GM18870 (cell line): ENCODE results near the gene MSTO1.
A peak's percentile ranks its signal among the peaks of the same experiment; 100 is the strongest.
"Not testable (repeated sequence)": the region's sequence is repeated elsewhere in the genome, so short reads cannot be mapped to it uniquely, and the experiment has no call there.

Source experiments
- ATAC-seq: cut with Tn5 transposase; IDR thresholded peaks from one replicate; pipeline ENCODE4 v1.9.1; 2021; ENCODE audit warnings: moderate library complexity; ENCODE audit not compliant: unreplicated experiment

MSTO1 gene

GRCh38 chr1:155609515-155610256, at the start of gene MSTO1:
Gene MSTO1, plus strand, starts transcription at chr1:155610218. Its CDS starts 31 bp downstream, at chr1:155610249.
- ATAC-seq, result peak; percentile 92

DNA sequence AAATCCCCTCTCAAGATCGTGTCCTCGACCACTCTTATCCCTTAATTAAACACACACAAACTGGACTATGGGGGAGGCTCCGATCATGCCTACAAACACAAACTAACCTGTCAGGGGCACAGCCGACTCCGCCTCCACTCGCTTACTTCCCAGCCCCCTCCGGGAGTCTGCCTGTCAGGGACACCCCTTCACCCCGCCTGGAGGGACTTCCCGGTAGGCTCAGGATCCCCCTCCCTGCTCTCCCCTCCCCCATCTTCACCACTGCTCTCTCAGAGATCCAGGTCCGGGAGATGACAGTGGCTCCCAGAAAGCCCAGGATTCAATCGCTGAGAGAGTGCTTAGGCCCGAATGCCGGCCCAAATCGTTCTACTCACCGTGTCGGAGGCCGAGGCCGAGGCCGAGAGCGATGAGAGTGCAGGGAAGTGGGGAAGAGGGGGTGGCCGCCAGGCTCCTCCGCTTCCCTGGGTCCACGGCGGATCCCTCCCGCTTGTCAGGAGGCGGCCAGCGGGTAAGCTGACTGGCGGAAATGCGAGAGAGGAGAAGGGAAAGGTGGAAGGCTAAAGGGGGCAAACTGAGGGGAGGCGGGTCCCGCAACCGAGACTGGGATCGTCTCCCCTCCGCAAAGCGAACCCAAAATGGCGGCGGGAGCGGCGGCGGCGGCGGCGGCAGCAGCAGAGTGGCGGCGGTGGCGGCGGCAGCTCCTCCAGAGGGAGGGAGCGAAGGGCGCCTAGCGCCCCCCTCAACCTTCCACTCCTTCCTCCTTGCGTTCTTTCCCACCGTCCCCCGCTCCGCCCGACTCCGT, 48.0 kb upstream of the MSTO1 start:
- ATAC-seq, result peak; percentile 26

- ATAC-seq, result peak; percentile 69
These were observed 47.2 kb upstream of the MSTO1 start, which contains the start of gene ASH1L for GRCh38 chr1:155562581-155563376. Gene ASH1L, minus strand, starts transcription at chr1:155562803. Its CDS starts 41,284 bp downstream, at chr1:155521519.

GRCh38 chr1:155563377-155564022, 46.5 kb upstream of the MSTO1 start:
- ATAC-seq, result not testable (repeated sequence)

DNA sequence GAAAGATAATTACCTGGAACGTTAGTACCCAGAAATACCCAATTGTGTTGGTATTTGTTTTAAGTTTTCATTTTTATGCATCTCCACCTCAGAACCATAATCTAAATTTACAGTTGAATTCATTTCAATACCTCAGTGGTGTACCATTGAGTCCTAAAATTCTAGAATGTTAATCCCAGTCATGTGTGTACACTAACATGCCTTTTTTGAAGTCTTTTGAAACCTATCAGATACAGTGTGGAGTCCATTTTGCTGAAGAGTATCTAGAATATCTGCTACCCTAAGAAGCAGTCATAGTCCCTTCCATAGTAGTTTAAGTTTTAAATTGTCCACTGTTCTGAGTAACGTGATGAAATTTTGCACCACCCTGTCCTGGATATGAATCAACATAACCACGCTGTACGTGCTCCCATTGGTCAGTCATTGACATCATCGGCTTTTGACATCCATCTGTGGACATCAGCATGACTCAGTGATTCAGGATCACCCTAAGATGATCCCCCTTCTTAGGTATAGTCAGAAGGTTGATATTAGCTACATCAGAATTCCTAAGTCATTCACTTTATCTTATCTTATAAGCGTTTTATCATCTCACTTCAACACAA, 39.9 kb upstream of the MSTO1 start:
- no peak for ATAC-seq

DNA sequence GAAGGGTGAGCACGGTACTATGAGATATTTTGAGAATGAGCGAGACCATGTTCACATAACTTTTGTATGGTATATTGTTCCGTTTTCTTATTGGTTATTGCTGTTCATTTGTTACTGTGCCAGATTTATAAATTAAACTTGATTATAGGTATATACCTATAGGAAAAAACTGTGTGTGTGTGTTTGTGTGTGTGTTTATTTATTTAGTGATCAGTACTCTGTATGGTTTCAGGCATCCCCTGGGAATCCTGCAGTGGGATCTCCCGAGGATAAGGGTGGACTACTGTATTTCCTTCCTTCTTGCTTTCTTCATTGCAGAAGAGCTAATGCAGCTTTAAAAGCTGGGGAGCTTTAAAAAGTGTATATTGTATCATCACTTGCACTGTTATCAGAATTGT, 39.4 kb upstream of the MSTO1 start:
- no peak for ATAC-seq

- ATAC-seq, result no peak
These were observed 35.9 kb upstream of the MSTO1 start for GRCh38 chr1:155574077-155574476.

- ATAC-seq, result not testable (repeated sequence)
These were observed 34.4 kb upstream of the MSTO1 start for GRCh38 chr1:155575608-155576007.

DNA sequence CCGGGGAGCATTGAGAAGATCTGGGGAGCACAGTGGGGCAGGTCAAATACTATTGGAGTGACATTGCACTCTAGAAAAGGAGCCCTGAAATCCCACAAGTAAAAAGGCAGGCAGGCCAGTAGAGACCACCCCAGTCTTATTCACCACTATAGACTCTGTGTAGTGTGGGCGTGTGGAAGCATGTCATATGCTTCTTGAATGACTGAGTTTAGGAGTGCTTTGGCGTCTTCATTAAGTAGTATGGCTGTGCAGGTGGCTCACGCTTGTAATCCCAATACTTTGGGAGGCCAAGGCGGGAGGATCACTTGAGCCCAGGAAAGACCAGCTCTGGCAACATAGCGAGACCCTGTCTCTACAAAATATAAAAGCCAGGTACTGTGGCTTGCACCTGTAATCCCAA, 26.2 kb upstream of the MSTO1 start:
- ATAC-seq, result not testable (repeated sequence)

GRCh38 chr1:155589282-155589681, 20.7 kb upstream of the MSTO1 start:
- ATAC-seq, result not testable (repeated sequence)

- ATAC-seq, result not testable (repeated sequence)
These were observed 19.3 kb upstream of the MSTO1 start for GRCh38 chr1:155590516-155591247.

DNA sequence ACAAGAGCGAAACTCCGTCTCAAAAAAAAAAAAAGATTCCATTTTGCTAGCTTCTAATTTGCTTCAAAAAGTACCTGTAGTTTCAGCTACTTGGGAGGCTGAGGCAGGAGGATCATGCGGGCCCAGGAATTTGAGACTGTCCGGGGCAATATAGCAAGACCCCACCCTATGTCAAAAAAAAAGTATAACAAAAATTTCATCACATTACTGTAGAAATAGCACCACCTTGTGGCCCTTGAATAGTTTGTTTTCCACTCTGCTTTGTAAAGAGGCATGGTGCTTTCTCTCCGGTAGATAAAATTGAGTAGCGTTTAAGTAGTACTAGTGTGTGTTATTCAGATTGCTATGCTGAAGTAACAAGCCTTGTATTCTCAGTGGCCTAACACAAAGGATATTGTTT, 18.2 kb upstream of the MSTO1 start:
- ATAC-seq, result no peak

- ATAC-seq, result not testable (repeated sequence)
These were observed 14.0 kb upstream of the MSTO1 start for GRCh38 chr1:155595877-155596474.

- ATAC-seq, result no peak
These were observed 13.2 kb upstream of the MSTO1 start for GRCh38 chr1:155596864-155597263.

DNA sequence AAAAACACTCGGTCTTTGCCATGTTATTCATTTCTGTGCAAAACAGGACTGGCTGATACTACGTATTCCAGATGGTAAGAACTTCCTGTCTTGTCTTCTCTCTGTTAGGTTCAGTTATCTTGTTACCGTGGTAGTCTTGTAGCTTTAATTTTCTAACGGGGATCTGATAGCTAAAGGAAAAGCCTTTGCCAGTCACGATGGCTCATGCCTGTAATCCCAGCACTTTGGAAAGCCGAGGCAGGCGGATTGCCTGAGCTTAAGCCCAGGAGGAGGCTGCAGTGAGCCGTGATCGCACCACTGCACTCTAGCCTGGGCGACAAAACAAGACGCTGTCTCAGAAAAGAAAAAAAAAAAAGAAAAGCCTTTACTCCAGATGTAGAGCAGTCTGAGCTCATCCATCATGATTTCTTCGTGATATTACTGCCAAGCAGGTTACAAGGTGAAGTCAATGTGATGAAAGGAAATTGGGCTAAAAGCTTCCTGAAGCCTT, 11.1 kb upstream of the MSTO1 start:
- no peak for ATAC-seq

- ATAC-seq, result not testable (repeated sequence)
These were observed 10.0 kb upstream of the MSTO1 start for GRCh38 chr1:155599828-155600572.

DNA sequence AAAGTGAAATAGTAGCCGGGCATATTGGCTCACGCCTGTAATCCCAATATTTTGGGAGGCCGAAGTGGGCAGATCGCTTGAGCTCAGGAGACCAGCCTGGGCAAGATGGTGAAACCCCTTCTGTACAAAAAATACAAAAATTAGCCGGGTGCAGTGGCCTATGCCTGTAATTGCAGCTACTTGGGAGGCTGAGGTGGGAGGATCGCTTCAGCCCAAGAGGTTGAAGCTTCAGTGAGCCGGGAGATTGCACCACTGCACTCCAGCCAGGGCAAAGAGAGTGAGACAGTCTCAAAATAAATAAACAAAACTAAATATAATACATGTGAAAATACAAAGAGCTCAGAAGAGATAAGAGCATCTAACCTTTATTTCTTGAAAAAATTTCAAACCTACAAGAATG, 2.3 kb upstream of the MSTO1 start:
- no peak for ATAC-seq

GRCh38 chr1:155608888-155609225, 1.2 kb upstream of the MSTO1 start:
- no peak for ATAC-seq
